Choroid plexus epithelial cell (primary cell): ENCODE data around the gene CYP21A2.

Source experiments
- DNase-seq: peaks from one replicate; pipeline ENCODE4 v3.0.0-alpha.2; 2010; ENCODE audit warnings: low read depth
- H3K4me3 ChIP-seq: 2 replicates; pipeline ENCODE4 v1.5.1; 2011; ENCODE audit warnings: low read depth, mild to moderate bottlenecking, control low read depth, low read length, moderate library complexity
- CTCF ChIP-seq: conservative IDR thresholded peaks from 2 replicates; pipeline ENCODE4 v1.5.1; 2011; ENCODE audit warnings: low read depth, mild to moderate bottlenecking, control low read depth, inconsistent platforms, low read length, moderate library complexity

Gene CYP21A2

GRCh38 chr6:32088487-32089049 lies 50.4 kb downstream of the CYP21A2 start:
- no peak overlapping the region for H3K4me3 ChIP-seq
- no peak for DNase-seq
- TF ChIP-seq CTCF, result no peak

DNA sequence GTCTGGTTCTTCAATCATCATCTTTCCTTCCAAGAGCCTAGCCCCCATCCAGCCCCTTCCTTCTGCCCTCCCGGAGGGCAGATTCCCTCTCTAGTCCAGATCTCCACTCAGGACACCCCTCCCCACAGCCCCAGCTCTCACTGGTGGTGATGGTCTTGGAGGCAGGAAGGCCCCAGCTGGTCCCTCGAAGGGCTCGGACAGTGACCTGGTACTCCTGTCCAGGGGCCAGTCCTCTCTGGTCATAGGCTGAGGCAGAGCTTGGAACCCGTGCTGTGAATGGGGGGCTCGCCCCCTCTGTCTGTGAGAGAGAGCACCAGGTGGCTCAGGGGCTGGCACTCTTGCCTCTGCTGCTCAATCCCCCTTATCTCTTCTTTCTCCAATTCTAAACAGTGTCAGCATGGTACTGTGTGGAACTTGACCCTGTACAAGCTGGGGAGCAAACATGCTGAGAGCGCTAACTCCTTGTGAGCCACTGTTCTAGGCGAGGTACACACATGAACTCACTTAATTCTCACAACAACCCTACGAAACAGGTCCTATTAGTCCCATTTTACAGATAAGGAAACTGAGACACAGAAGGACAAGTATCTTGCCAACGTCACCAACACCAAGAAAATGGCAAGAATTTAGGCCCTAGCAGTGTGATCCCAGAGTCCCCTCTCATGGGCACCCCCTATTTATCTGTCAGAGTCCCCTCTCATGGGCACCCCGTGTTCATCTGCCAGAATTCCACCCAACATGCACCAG lies 51.0 kb downstream of the CYP21A2 start:
- DNase-seq, result no peak
- H3K4me3 ChIP-seq, result no peak overlapping the region
- TF ChIP-seq CTCF, result no peak
